K562 (cell line): ENCODE data around the gene FAM89B. TPM values are rescaled to one million over a fixed set of nuclear protein-coding genes. Genes with fewer than 3 reads are reported as not detected.
A peak's percentile ranks its signal among the peaks of the same experiment; 100 is the strongest.

ENCODE experiments used
- CBX8 ChIP-seq: fragments of 200-600 bp; sonication (generic); IDR thresholded peaks from 2 replicates; pipeline ENCODE4 v1.6.1; 2012; ENCODE audit warnings: borderline replicate concordance, mixed run types, low read depth, mild to moderate bottlenecking, moderate library complexity, mixed read lengths, low read length, control low read depth, inconsistent platforms; ENCODE audit not compliant: poor library complexity, severe bottlenecking; ENCODE audit errors: extremely low read depth
- COPS2 ChIP-seq: fragments of 450-650 bp; conservative IDR thresholded peaks from 2 replicates; pipeline ENCODE4 v1.6.1; 2016; ENCODE audit warnings: mild to moderate bottlenecking, moderate library complexity
- CREB1 ChIP-seq, 2 experiments: sonication (generic) in 1 of 2; formaldehyde crosslinking in 1 of 2; IDR thresholded peaks; 2 replicates each; pipeline versions ENCODE4 v1.6.1 to v1.8.0; 2012 to 2022; ENCODE audit warnings: inconsistent platforms in 1 of 2, mild to moderate bottlenecking in 1 of 2, missing genetic modification reagents in 1 of 2, moderate library complexity in 1 of 2
- EP300 ChIP-seq: IDR thresholded peaks from 2 replicates; pipeline ENCODE4 v1.6.1; 2012; ENCODE audit warnings: low read length, improper control_type of control experiment
- ETS2 ChIP-seq: IDR thresholded peaks from 2 replicates; pipeline ENCODE4 v1.6.1; 2016; ENCODE audit warnings: borderline replicate concordance, missing genetic modification characterization, mild to moderate bottlenecking, moderate library complexity, missing compliant biosample characterization; ENCODE audit not compliant: poor library complexity, severe bottlenecking
- FOXM1 ChIP-seq, 2 experiments: fragments of 450-650 bp in 1 of 2; sonication (generic) in 1 of 2; formaldehyde crosslinking in 1 of 2; IDR thresholded peaks; 2 replicates each; pipeline versions ENCODE4 v1.6.1 to v1.9.0; 2017 to 2022; ENCODE audit warnings: low read depth in 2 of 2, mild to moderate bottlenecking in 2 of 2, missing genetic modification reagents in 1 of 2, moderate library complexity in 1 of 2
- GTF2E2 ChIP-seq: fragments of 200-800 bp; sonication (Bioruptor generic); IDR thresholded peaks from 2 replicates; pipeline ENCODE4 v1.6.1; 2016; ENCODE audit warnings: missing genetic modification characterization, missing compliant biosample characterization
- JUNB ChIP-seq: fragments of 450-650 bp; formaldehyde crosslinking; conservative IDR thresholded peaks from 2 replicates; pipeline ENCODE4 v1.4.0; 2020; ENCODE audit warnings: mild to moderate bottlenecking
- NFRKB ChIP-seq: fragments of 450-650 bp; IDR thresholded peaks from 2 replicates; pipeline ENCODE4 v1.6.1; 2016; ENCODE audit warnings: low read depth
- SOX6 ChIP-seq: fragments of 450-650 bp; IDR thresholded peaks from 2 replicates; pipeline ENCODE4 v1.6.1; 2014; ENCODE audit warnings: mild to moderate bottlenecking
- SRSF1 ChIP-seq: fragments of 200-400 bp; formaldehyde crosslinking; IDR thresholded peaks from 2 replicates; pipeline ENCODE4 v1.6.1; 2017; ENCODE audit warnings: mild to moderate bottlenecking, low read depth, low read length, moderate library complexity
- SRSF7 ChIP-seq: fragments of 200-400 bp; formaldehyde crosslinking; optimal IDR thresholded peaks from 2 replicates; pipeline ENCODE3; 2017; ENCODE audit warnings: mild to moderate bottlenecking, low read depth, low read length
- ZNF232 ChIP-seq: sonication (generic); formaldehyde crosslinking; IDR thresholded peaks from 2 replicates; pipeline ENCODE4 v1.8.0; 2022; ENCODE audit warnings: mild to moderate bottlenecking, missing genetic modification reagents
- polyA plus RNA-seq, 8 experiments: library from polyadenylated mRNA; depleted of rRNA in 4 of 8; stranded (reverse) in 5 of 8; unstranded in 3 of 8; fragments of >200 nt; fragmentation: Nextera tagmentation in 2 of 8; fragmentation: Illumina TruSeq in 1 of 8; extraction: Ambion mirVana in 2 of 8; extraction: Trizol in 1 of 8; gene quantifications; 2 replicates each; pipeline versions ENCODE4 v1.2.1 to v1.2.3, GENCODE V29; 2011 to 2014; ENCODE audit warnings: inconsistent platforms in 1 of 8, missing spikeins in 1 of 8
- total RNA-seq, 7 experiments: library from RNA; depleted of rRNA in 6 of 7; stranded (reverse); fragments of >200 nt in 6 of 7; fragmentation: Illumina TruSeq in 2 of 7; extraction: Trizol in 2 of 7; gene quantifications; 2 replicates each; pipeline versions ENCODE4 v1.2.1 to v1.2.3, GENCODE V29; 2011 to 2021; ENCODE audit warnings: low replicate concordance in 1 of 7
- TF ChIP-seq, protein P1 (sequence below): sonication (generic); formaldehyde crosslinking; IDR thresholded peaks from 2 replicates; pipeline ENCODE4 v1.8.0; 2022; ENCODE audit warnings: mild to moderate bottlenecking, missing genetic modification reagents
- TF ChIP-seq, protein P2 (sequence below): sonication (generic); formaldehyde crosslinking; IDR thresholded peaks from 2 replicates; pipeline ENCODE4 v1.8.0; 2023; ENCODE audit warnings: mild to moderate bottlenecking, missing genetic modification reagents

The FAM89B gene
- total and polyA plus RNA-seq, 9 of the 15 experiments (the other 6 are each of a cell fraction or from before 2014, with no cell fraction given) = 0.32 to 27.6 (median 11.9) TPM

DNA sequence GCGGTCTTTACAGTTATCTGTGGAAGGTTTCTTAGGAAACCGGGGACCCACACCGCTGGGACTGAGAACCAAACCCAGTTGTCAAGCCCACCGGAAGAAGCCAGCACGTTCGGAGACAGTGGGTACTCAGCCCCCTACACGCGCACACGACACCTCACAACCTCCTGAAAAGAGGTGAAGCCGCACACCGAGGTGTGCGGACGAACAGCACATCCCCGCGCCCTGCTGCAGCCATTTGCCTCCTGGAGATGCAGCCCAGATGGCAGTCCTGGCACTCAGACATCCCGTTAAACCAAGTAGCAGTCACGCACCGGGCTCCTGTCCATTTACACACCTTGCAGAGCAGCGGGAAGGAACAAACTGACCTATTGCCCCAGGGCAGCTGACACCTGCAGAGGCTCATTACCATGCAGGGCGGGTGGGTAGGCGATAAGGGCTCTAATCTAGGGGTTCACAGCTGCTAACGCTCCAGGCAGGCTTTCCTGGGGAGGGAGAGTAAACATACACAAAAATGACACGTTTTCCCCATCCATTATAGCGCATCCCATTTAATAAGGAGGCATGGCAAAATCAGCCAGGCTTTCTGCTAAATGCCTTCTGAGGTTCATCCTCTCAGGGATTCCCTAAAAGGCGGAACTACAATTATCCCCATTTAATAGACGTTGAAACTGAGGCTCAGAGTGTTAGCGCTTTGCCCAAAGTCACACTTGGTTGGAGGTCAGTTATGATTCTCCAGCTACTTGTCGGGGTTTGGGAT, 2.7 kb downstream of the FAM89B start (continued):
- TF ChIP-seq FOXM1 (IDR thresholded peaks at IDR 0.05; ENCODE audit: low read depth) (peak; percentile 74), FOXM1 (CRISPR knock-in tag; IDR thresholded peaks at IDR 0.05; ENCODE audit: low read depth) (no peak; the same call in 1 of the 2 replicates), SRSF7 (no peak), CREB1 (IDR thresholded peaks at IDR 0.05) (no peak; the same call in 1 of the 2 replicates), CREB1 (CRISPR knock-in tag; IDR thresholded peaks at IDR 0.05) (no peak), CBX8 (no peak), ETS2 (tag) (no peak), EP300 (peak; percentile 91), GTF2E2 (tag) (no peak), SRSF1 (no peak), JUNB (CRISPR knock-in tag) (no peak), NFRKB (no peak), SOX6 (peak; percentile 80), COPS2 (no peak), ZNF232 (CRISPR knock-in tag) (no peak)
- TF ChIP-seq, protein P1, sequence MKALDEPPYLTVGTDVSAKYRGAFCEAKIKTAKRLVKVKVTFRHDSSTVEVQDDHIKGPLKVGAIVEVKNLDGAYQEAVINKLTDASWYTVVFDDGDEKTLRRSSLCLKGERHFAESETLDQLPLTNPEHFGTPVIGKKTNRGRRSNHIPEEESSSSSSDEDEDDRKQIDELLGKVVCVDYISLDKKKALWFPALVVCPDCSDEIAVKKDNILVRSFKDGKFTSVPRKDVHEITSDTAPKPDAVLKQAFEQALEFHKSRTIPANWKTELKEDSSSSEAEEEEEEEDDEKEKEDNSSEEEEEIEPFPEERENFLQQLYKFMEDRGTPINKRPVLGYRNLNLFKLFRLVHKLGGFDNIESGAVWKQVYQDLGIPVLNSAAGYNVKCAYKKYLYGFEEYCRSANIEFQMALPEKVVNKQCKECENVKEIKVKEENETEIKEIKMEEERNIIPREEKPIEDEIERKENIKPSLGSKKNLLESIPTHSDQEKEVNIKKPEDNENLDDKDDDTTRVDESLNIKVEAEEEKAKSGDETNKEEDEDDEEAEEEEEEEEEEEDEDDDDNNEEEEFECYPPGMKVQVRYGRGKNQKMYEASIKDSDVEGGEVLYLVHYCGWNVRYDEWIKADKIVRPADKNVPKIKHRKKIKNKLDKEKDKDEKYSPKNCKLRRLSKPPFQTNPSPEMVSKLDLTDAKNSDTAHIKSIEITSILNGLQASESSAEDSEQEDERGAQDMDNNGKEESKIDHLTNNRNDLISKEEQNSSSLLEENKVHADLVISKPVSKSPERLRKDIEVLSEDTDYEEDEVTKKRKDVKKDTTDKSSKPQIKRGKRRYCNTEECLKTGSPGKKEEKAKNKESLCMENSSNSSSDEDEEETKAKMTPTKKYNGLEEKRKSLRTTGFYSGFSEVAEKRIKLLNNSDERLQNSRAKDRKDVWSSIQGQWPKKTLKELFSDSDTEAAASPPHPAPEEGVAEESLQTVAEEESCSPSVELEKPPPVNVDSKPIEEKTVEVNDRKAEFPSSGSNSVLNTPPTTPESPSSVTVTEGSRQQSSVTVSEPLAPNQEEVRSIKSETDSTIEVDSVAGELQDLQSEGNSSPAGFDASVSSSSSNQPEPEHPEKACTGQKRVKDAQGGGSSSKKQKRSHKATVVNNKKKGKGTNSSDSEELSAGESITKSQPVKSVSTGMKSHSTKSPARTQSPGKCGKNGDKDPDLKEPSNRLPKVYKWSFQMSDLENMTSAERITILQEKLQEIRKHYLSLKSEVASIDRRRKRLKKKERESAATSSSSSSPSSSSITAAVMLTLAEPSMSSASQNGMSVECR = no peak; the same call in 1 of the 2 replicates
- TF ChIP-seq, protein P2, sequence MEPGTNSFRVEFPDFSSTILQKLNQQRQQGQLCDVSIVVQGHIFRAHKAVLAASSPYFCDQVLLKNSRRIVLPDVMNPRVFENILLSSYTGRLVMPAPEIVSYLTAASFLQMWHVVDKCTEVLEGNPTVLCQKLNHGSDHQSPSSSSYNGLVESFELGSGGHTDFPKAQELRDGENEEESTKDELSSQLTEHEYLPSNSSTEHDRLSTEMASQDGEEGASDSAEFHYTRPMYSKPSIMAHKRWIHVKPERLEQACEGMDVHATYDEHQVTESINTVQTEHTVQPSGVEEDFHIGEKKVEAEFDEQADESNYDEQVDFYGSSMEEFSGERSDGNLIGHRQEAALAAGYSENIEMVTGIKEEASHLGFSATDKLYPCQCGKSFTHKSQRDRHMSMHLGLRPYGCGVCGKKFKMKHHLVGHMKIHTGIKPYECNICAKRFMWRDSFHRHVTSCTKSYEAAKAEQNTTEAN = no peak
